GM12878 (cell line): ENCODE measurements around the gene LRRC45. TPM values are rescaled to one million over a fixed set of nuclear protein-coding genes. Genes with fewer than 3 reads are reported as not detected.

ENCODE experiments used
- BHLHE40 ChIP-seq, 2 experiments: fragments of 450-650 bp in 1 of 2; IDR thresholded peaks; 2 replicates each; pipeline ENCODE4 v1.6.1; 2011 to 2017; ENCODE audit warnings: low read depth in 2 of 2, borderline replicate concordance in 1 of 2, improper control_type of control experiment in 1 of 2, low read length in 1 of 2, mild to moderate bottlenecking in 1 of 2
- CBX3 ChIP-seq: fragments of 200-600 bp; sonication (generic); IDR thresholded peaks from 2 replicates; pipeline ENCODE4 v1.6.1; 2016; ENCODE audit warnings: low read depth, borderline replicate concordance
- CREB1 ChIP-seq: IDR thresholded peaks from 2 replicates; pipeline ENCODE4 v1.6.1; 2012; ENCODE audit warnings: low read depth, mild to moderate bottlenecking, inconsistent platforms
- E4F1 ChIP-seq: fragments of 450-650 bp; IDR thresholded peaks from 2 replicates; pipeline ENCODE4 v1.6.1; 2018; ENCODE audit warnings: borderline replicate concordance, mild to moderate bottlenecking; ENCODE audit not compliant: partially characterized antibody
- EGR1 ChIP-seq, 2 experiments: IDR thresholded peaks; 1 replicate in 1 of 2; 2 replicates in 1 of 2; pipeline ENCODE4 v1.6.1; 2011 to 2012; ENCODE audit warnings: low read depth in 2 of 2, low read length in 2 of 2, borderline replicate concordance in 1 of 2, mild to moderate bottlenecking in 1 of 2, moderate library complexity in 1 of 2
- ELK1 ChIP-seq: IDR thresholded peaks from 2 replicates; pipeline ENCODE4 v1.6.1; 2012; ENCODE audit warnings: low read depth, low read length, improper control_type of control experiment
- FOS ChIP-seq: IDR thresholded peaks from 3 replicates; pipeline ENCODE4 v1.6.1; 2011; ENCODE audit warnings: borderline replicate concordance; ENCODE audit not compliant: insufficient read length; ENCODE audit errors: extremely low read depth
- IRF3 ChIP-seq: fragments of 450-650 bp; IDR thresholded peaks from 2 replicates; pipeline ENCODE4 v1.6.1; 2014; ENCODE audit warnings: mild to moderate bottlenecking
- KAT2A ChIP-seq: conservative IDR thresholded peaks from 2 replicates; pipeline ENCODE4 v1.6.1; 2011; ENCODE audit warnings: low read depth, low read length; ENCODE audit not compliant: control insufficient read depth
- KLF5 ChIP-seq: fragments of 450-650 bp; IDR thresholded peaks from 2 replicates; pipeline ENCODE4 v1.6.1; 2014; ENCODE audit warnings: mild to moderate bottlenecking; ENCODE audit not compliant: partially characterized antibody
- LARP7 ChIP-seq: fragments of 450-650 bp; IDR thresholded peaks from 2 replicates; pipeline ENCODE4 v1.6.1; 2017; ENCODE audit warnings: mild to moderate bottlenecking
- MTA2 ChIP-seq: fragments of 450-650 bp; IDR thresholded peaks from 2 replicates; pipeline ENCODE4 v1.6.1; 2016; ENCODE audit warnings: low read depth, mild to moderate bottlenecking, moderate library complexity
- MYC ChIP-seq: IDR thresholded peaks from 2 replicates; pipeline ENCODE4 v1.6.1; 2011; ENCODE audit warnings: mild to moderate bottlenecking, low read length, moderate library complexity, inconsistent platforms; ENCODE audit not compliant: insufficient read depth, insufficient replicate concordance, insufficient read length, severe bottlenecking
- NFIC ChIP-seq: IDR thresholded peaks from 2 replicates; pipeline ENCODE4 v1.6.1; 2012; ENCODE audit warnings: low read depth, mild to moderate bottlenecking, inconsistent platforms, low read length, moderate library complexity
- POLR2AphosphoS2 ChIP-seq: IDR thresholded peaks from 2 replicates; pipeline ENCODE4 v1.6.1; 2011; ENCODE audit warnings: low read depth, mild to moderate bottlenecking, low read length, improper control_type of control experiment, moderate library complexity
- RUNX3 ChIP-seq: IDR thresholded peaks from 2 replicates; pipeline ENCODE4 v1.6.1; 2012; ENCODE audit warnings: low read length, inconsistent platforms
- SMAD1 ChIP-seq: fragments of 450-650 bp; IDR thresholded peaks from 2 replicates; pipeline ENCODE4 v1.6.1; 2018; ENCODE audit warnings: mild to moderate bottlenecking, low read depth; ENCODE audit not compliant: partially characterized antibody
- SMARCA5 ChIP-seq: fragments of 450-650 bp; IDR thresholded peaks from 2 replicates; pipeline ENCODE4 v1.6.1; 2017; ENCODE audit warnings: mild to moderate bottlenecking
- SMC3 ChIP-seq: IDR thresholded peaks from 2 replicates; pipeline ENCODE4 v1.6.1; 2011; ENCODE audit warnings: low read length, improper control_type of control experiment, borderline replicate concordance
- SPI1 ChIP-seq: IDR thresholded peaks from 2 replicates; pipeline ENCODE4 v1.6.1; 2011; ENCODE audit warnings: low read depth, mild to moderate bottlenecking, low read length, moderate library complexity, borderline replicate concordance; ENCODE audit not compliant: insufficient read depth
- SREBF1 ChIP-seq: IDR thresholded peaks from 2 replicates; pipeline ENCODE4 v1.6.1; 2012; ENCODE audit warnings: mild to moderate bottlenecking, low read length
- SUPT20H ChIP-seq: IDR thresholded peaks from 2 replicates; pipeline ENCODE4 v1.6.1; 2011; ENCODE audit warnings: low read depth, mild to moderate bottlenecking, low read length, moderate library complexity, borderline replicate concordance; ENCODE audit not compliant: control insufficient read depth
- WRNIP1 ChIP-seq: IDR thresholded peaks from 2 replicates; pipeline ENCODE4 v1.6.1; 2011; ENCODE audit warnings: low read depth, low read length, improper control_type of control experiment, borderline replicate concordance
- YY1 ChIP-seq: IDR thresholded peaks from 2 replicates; pipeline ENCODE4 v1.6.1; 2011; ENCODE audit warnings: low read depth, mild to moderate bottlenecking, low read length
- ZNF384 ChIP-seq: IDR thresholded peaks from 2 replicates; pipeline ENCODE4 v1.6.1; 2012; ENCODE audit warnings: low read depth, mild to moderate bottlenecking, low read length, improper control_type of control experiment, borderline replicate concordance
- ZZZ3 ChIP-seq: IDR thresholded peaks from 2 replicates; pipeline ENCODE4 v1.6.1; 2011; ENCODE audit warnings: low read depth; ENCODE audit not compliant: control insufficient read depth, insufficient read length
- polyA plus RNA-seq, 11 experiments: library from polyadenylated mRNA; depleted of rRNA in 4 of 11; unstranded in 6 of 11; stranded (reverse) in 5 of 11; fragments of >200 nt; fragmentation: Nextera tagmentation in 4 of 11; fragmentation: Illumina TruSeq in 1 of 11; extraction: Ambion mirVana in 4 of 11; extraction: Trizol in 1 of 11; gene quantifications; 1 replicate in 1 of 11; 2 replicates in 10 of 11; pipeline versions ENCODE4 v1.2.1 to v1.2.3, GENCODE V29; 2011 to 2016; ENCODE audit warnings: inconsistent platforms in 2 of 11, missing spikeins in 2 of 11, low read depth in 1 of 11
- total RNA-seq, 4 experiments: library from RNA; depleted of rRNA in 3 of 4; stranded (reverse); fragments of >200 nt in 3 of 4; fragmentation: Illumina TruSeq in 1 of 4; extraction: Trizol in 1 of 4; gene quantifications; 2 replicates each; pipeline versions ENCODE4 v1.2.1 to v1.2.3, GENCODE V29; 2013 to 2021

LRRC45 gene
- total and polyA plus RNA-seq, 10 of the 15 experiments (the other 5 are each of a cell fraction or from before 2014, with no cell fraction given): 0.03 to 27.7 (median 10.4) TPM

- peak; percentile 98 to 100 for TF ChIP-seq BHLHE40 (IDR thresholded peaks at IDR 0.05; ENCODE audit: borderline replicate concordance in 1 of 2, low read depth in 2 of 2, low read length in 1 of 2)
- no peak for TF ChIP-seq SREBF1
- TF ChIP-seq SPI1: no peak
- peak; percentile 92 for TF ChIP-seq LARP7
- TF ChIP-seq MYC: peak; percentile 83
- peak; percentile 99 for TF ChIP-seq YY1
- no peak for TF ChIP-seq WRNIP1
- TF ChIP-seq RUNX3: peak; percentile 71
- no peak for TF ChIP-seq FOS
- peak; percentile 70 for TF ChIP-seq E4F1
- no peak for TF ChIP-seq CBX3
- TF ChIP-seq SMARCA5: no peak
- TF ChIP-seq SUPT20H: no peak
- no peak for TF ChIP-seq KAT2A
- TF ChIP-seq ELK1: peak; percentile 81
- no peak for TF ChIP-seq SMC3
- TF ChIP-seq CREB1: peak; percentile 88
- 0 out of 2 replicates have a peak, but pooled peaks have one; percentile 41 for TF ChIP-seq IRF3
- 0 out of 2 replicates have a peak, but pooled peaks have one; percentile 43 for TF ChIP-seq POLR2AphosphoS2
- peak; percentile 94 for TF ChIP-seq KLF5
- peak; percentile 74 to 77 for TF ChIP-seq EGR1 (IDR thresholded peaks at IDR 0.05; ENCODE audit: borderline replicate concordance in 1 of 2, low read depth in 2 of 2, low read length in 2 of 2)
- no peak for TF ChIP-seq NFIC
- TF ChIP-seq MTA2: no peak
- no peak for TF ChIP-seq ZNF384
- no peak for TF ChIP-seq ZZZ3
- no peak for TF ChIP-seq SMAD1
These were observed 45.8 kb upstream of the LRRC45 start, which contains the start of gene ASPSCR1 (continued) for GRCh38 chr17:81977211-81977808.
